HepG2 (cell line): ENCODE data around the gene WDR70. TPM values are rescaled to one million over a fixed set of nuclear protein-coding genes. Genes with fewer than 3 reads are reported as not detected.

Experiments
- ADNP ChIP-seq: sonication (generic); formaldehyde crosslinking; IDR thresholded peaks from 2 replicates; pipeline ENCODE4 v1.4.0; 2020; ENCODE audit warnings: missing genetic modification reagents
- FOXA1 ChIP-seq, 2 experiments: fragments of 450-650 bp in 1 of 2; sonication (generic) in 1 of 2; formaldehyde crosslinking in 1 of 2; IDR thresholded peaks; 2 replicates each; pipeline versions ENCODE4 v1.4.0 to v1.6.1; 2016 to 2020; ENCODE audit warnings: missing genetic modification reagents in 1 of 2
- GFI1 ChIP-seq: sonication (generic); formaldehyde crosslinking; IDR thresholded peaks from 2 replicates; pipeline ENCODE4 v1.5.0; 2020; ENCODE audit warnings: missing genetic modification reagents, mild to moderate bottlenecking, borderline replicate concordance
- KAT7 ChIP-seq: IDR thresholded peaks from 2 replicates; pipeline ENCODE4 v1.6.1; 2018; ENCODE audit warnings: borderline replicate concordance, missing compliant biosample characterization
- MEF2D ChIP-seq: sonication (generic); formaldehyde crosslinking; IDR thresholded peaks from 2 replicates; pipeline ENCODE4 v1.5.1; 2020; ENCODE audit warnings: mild to moderate bottlenecking, missing genetic modification reagents
- MLLT10 ChIP-seq: sonication (generic); formaldehyde crosslinking; IDR thresholded peaks from 2 replicates; pipeline ENCODE4 v1.4.0; 2020; ENCODE audit warnings: missing genetic modification reagents
- MTA1 ChIP-seq: sonication (generic); formaldehyde crosslinking; IDR thresholded peaks from 2 replicates; pipeline ENCODE4 v1.4.0; 2020; ENCODE audit warnings: missing genetic modification reagents, mild to moderate bottlenecking, borderline replicate concordance
- NKX3-1 ChIP-seq: sonication (generic); formaldehyde crosslinking; IDR thresholded peaks from 2 replicates; pipeline ENCODE4 v1.5.0; 2020; ENCODE audit warnings: missing genetic modification reagents
- NR2F6 ChIP-seq, 2 experiments: IDR thresholded peaks; 2 replicates each; pipeline ENCODE4 v1.6.1; 2016; ENCODE audit warnings: antibody characterized with exemption in 1 of 2, mild to moderate bottlenecking in 1 of 2
- PCBP1 ChIP-seq: fragments of 200-400 bp; formaldehyde crosslinking; IDR thresholded peaks from 2 replicates; pipeline ENCODE4 v1.6.1; 2017; ENCODE audit warnings: mild to moderate bottlenecking, low read depth, low read length, borderline replicate concordance
- PPARG ChIP-seq: conservative IDR thresholded peaks from 2 replicates; pipeline ENCODE4 v1.6.1; 2016; ENCODE audit warnings: missing biosample characterization, missing genetic modification reagents
- SIX4 ChIP-seq: sonication (generic); formaldehyde crosslinking; IDR thresholded peaks from 2 replicates; pipeline ENCODE4 v1.4.0; 2020; ENCODE audit warnings: missing genetic modification reagents
- TEAD3 ChIP-seq: optimal IDR thresholded peaks from 2 replicates; pipeline ENCODE3; 2016; ENCODE audit warnings: borderline replicate concordance
- XRCC5 ChIP-seq: fragments of 200-400 bp; formaldehyde crosslinking; optimal IDR thresholded peaks from 2 replicates; pipeline ENCODE3; 2017; ENCODE audit warnings: mild to moderate bottlenecking, low read length
- ZBTB7B ChIP-seq: sonication (generic); formaldehyde crosslinking; IDR thresholded peaks from 2 replicates; pipeline ENCODE4 v1.4.0; 2020; ENCODE audit warnings: missing genetic modification reagents
- ZNF597 ChIP-seq: sonication (generic); formaldehyde crosslinking; IDR thresholded peaks from 2 replicates; pipeline ENCODE4 v1.5.0; 2020; ENCODE audit warnings: missing genetic modification reagents
- polyA plus RNA-seq, 8 experiments: library from polyadenylated mRNA; depleted of rRNA in 3 of 8; stranded (reverse) in 7 of 8; unstranded in 1 of 8; fragments of >200 nt; fragmentation: Illumina TruSeq in 4 of 8; extraction: Trizol in 4 of 8; gene quantifications; 2 replicates each; pipeline versions ENCODE4 v1.2.1 to v1.2.3, GENCODE V29; 2011 to 2016; ENCODE audit warnings: low read depth in 4 of 8, missing spikeins in 1 of 8, mixed read lengths in 1 of 8; ENCODE audit not compliant: insufficient read depth in 1 of 8
- total RNA-seq, 5 experiments: library from RNA; depleted of rRNA; stranded (reverse); fragments of >200 nt; fragmentation: Illumina TruSeq; extraction: Trizol; gene quantifications; 2 replicates each; pipeline ENCODE4 v1.2.3, GENCODE V29; 2016; ENCODE audit warnings: low read depth in 1 of 5
- TF ChIP-seq, protein P1 (sequence below), 2 experiments: sonication (generic) in 1 of 2; formaldehyde crosslinking in 1 of 2; IDR thresholded peaks; 2 replicates each; pipeline versions ENCODE4 v1.4.0 to v1.6.1; 2018 to 2020; ENCODE audit warnings: missing genetic modification reagents in 2 of 2, borderline replicate concordance in 1 of 2, low read depth in 1 of 2, mild to moderate bottlenecking in 1 of 2, missing biosample characterization in 1 of 2
- TF ChIP-seq, protein P2 (sequence below): sonication (generic); formaldehyde crosslinking; IDR thresholded peaks from 2 replicates; pipeline ENCODE4 v1.4.0; 2020; ENCODE audit warnings: missing genetic modification reagents, borderline replicate concordance
- TF ChIP-seq, protein P3 (sequence below): IDR thresholded peaks from 2 replicates; pipeline ENCODE4 v1.6.1; 2016

WDR70 gene
- total and polyA plus RNA-seq, 2 of the 13 experiments (the other 11 are each of a cell fraction or from before 2014, with no cell fraction given): 14.6 to 30.6 TPM

DNA sequence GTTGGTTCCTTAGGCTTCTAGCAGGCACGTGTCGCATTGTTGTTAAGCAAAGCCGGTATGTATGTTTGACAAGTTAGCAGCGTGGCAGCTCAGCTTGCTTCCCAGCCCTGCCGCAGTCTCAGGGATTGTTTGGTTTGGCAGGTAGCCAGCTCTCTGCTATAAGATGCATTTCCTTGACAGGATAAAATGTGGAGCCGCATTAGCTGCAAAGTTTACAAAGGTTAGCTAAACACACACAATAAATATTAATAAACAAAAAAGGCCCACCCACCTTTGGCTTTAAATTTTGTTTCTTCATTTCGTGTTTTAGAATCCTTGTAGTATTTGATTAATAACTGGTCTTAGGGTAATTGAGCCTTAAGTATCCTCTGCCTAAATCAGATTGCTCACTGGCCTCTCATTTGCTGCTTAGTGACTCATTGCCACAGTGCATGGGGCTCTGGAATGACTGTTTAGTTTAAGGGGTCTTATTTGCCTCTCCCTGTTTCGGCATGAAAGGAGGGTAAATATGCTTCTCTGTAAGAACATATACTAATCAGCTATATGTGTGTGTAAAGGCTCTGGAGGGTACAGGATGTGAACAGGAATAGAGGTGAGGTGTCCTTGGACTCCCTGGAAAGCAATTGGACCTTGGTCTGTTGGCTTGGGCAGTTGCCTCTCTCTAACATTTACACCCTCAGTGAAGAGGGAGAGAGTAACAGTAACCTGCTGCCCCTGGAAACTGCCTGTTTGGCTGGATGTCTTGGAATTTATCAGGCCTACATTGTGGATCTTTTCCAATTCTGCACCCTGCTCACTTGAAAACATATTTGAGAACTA lies 338.7 kb downstream of the WDR70 start (continued):
- TF ChIP-seq, protein P1, sequence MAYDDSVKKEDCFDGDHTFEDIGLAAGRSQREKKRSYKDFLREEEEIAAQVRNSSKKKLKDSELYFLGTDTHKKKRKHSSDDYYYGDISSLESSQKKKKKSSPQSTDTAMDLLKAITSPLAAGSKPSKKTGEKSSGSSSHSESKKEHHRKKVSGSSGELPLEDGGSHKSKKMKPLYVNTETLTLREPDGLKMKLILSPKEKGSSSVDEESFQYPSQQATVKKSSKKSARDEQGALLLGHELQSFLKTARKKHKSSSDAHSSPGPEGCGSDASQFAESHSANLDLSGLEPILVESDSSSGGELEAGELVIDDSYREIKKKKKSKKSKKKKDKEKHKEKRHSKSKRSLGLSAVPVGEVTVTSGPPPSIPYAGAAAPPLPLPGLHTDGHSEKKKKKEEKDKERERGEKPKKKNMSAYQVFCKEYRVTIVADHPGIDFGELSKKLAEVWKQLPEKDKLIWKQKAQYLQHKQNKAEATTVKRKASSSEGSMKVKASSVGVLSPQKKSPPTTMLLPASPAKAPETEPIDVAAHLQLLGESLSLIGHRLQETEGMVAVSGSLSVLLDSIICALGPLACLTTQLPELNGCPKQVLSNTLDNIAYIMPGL (CRISPR knock-in tag; IDR thresholded peaks at IDR 0.05; ENCODE audit: borderline replicate concordance in 1 of 2, low read depth in 1 of 2): 0 out of 4 replicates have a peak, but pooled peaks of 1 of the 2 experiments have one; percentile 35
- peak; percentile 80 for TF ChIP-seq TEAD3 (CRISPR knock-in tag)
- peak; percentile 85 for TF ChIP-seq PPARG (CRISPR knock-in tag)
- TF ChIP-seq GFI1 (CRISPR knock-in tag): peak; percentile 90
- peak; percentile 98 for TF ChIP-seq ZBTB7B
- TF ChIP-seq FOXA1 (IDR thresholded peaks at IDR 0.05): peak; percentile 47; the same call in 1 of the 2 replicates
- TF ChIP-seq FOXA1 (CRISPR knock-in tag; IDR thresholded peaks at IDR 0.05): peak; percentile 85
- no peak for TF ChIP-seq ZNF597 (CRISPR knock-in tag)
- TF ChIP-seq NKX3-1 (CRISPR knock-in tag): peak; percentile 42; the same call in 1 of the 2 replicates
- peak; percentile 63 for TF ChIP-seq NR2F6 (IDR thresholded peaks at IDR 0.05)
- peak; percentile 82 for TF ChIP-seq NR2F6 (CRISPR knock-in tag; IDR thresholded peaks at IDR 0.05)
- no peak for TF ChIP-seq MLLT10 (CRISPR knock-in tag)
- no peak; the same call in 1 of the 2 replicates for TF ChIP-seq ADNP
- TF ChIP-seq KAT7 (CRISPR knock-in tag): peak; percentile 71; the same call in 1 of the 2 replicates
- no peak for TF ChIP-seq MTA1 (CRISPR knock-in tag)
- TF ChIP-seq PCBP1: no peak
- TF ChIP-seq, protein P2, sequence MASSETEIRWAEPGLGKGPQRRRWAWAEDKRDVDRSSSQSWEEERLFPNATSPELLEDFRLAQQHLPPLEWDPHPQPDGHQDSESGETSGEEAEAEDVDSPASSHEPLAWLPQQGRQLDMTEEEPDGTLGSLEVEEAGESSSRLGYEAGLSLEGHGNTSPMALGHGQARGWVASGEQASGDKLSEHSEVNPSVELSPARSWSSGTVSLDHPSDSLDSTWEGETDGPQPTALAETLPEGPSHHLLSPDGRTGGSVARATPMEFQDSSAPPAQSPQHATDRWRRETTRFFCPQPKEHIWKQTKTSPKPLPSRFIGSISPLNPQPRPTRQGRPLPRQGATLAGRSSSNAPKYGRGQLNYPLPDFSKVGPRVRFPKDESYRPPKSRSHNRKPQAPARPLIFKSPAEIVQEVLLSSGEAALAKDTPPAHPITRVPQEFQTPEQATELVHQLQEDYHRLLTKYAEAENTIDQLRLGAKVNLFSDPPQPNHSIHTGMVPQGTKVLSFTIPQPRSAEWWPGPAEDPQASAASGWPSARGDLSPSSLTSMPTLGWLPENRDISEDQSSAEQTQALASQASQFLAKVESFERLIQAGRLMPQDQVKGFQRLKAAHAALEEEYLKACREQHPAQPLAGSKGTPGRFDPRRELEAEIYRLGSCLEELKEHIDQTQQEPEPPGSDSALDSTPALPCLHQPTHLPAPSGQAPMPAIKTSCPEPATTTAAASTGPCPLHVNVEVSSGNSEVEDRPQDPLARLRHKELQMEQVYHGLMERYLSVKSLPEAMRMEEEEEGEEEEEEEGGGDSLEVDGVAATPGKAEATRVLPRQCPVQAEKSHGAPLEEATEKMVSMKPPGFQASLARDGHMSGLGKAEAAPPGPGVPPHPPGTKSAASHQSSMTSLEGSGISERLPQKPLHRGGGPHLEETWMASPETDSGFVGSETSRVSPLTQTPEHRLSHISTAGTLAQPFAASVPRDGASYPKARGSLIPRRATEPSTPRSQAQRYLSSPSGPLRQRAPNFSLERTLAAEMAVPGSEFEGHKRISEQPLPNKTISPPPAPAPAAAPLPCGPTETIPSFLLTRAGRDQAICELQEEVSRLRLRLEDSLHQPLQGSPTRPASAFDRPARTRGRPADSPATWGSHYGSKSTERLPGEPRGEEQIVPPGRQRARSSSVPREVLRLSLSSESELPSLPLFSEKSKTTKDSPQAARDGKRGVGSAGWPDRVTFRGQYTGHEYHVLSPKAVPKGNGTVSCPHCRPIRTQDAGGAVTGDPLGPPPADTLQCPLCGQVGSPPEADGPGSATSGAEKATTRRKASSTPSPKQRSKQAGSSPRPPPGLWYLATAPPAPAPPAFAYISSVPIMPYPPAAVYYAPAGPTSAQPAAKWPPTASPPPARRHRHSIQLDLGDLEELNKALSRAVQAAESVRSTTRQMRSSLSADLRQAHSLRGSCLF (CRISPR knock-in tag): no peak
- TF ChIP-seq MEF2D: peak; percentile 92
- peak; percentile 41; the same call in 1 of the 2 replicates for TF ChIP-seq SIX4 (CRISPR knock-in tag)
- TF ChIP-seq, protein P3, sequence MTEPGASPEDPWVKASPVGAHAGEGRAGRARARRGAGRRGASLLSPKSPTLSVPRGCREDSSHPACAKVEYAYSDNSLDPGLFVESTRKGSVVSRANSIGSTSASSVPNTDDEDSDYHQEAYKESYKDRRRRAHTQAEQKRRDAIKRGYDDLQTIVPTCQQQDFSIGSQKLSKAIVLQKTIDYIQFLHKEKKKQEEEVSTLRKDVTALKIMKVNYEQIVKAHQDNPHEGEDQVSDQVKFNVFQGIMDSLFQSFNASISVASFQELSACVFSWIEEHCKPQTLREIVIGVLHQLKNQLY (CRISPR knock-in tag): peak; percentile 58; the same call in 1 of the 2 replicates
- TF ChIP-seq XRCC5: peak; percentile 16
